H9 (cell line): ENCODE results near the gene GAK. TPM values are rescaled to one million over a fixed set of nuclear protein-coding genes. Genes with fewer than 3 reads are reported as not detected.

Source experiments
- DNase-seq: peaks from one replicate; pipeline ENCODE4 v3.0.0-alpha.2; 2017
- H2AFZ ChIP-seq: one replicate; pipeline ENCODE4 v1.6.1; 2013; ENCODE audit warnings: mild to moderate bottlenecking, low read length, control low read depth, moderate library complexity
- H2AK5ac ChIP-seq: 2 replicates; pipeline ENCODE4 v1.6.1; 2013; ENCODE audit warnings: low read length, control low read depth, mixed read lengths; ENCODE audit not compliant: insufficient read length
- H2BK120ac ChIP-seq: one replicate; pipeline ENCODE4 v1.6.1; 2013; ENCODE audit warnings: low read depth, mild to moderate bottlenecking, low read length, control low read depth, inconsistent platforms; ENCODE audit not compliant: poor library complexity, severe bottlenecking
- H2BK12ac ChIP-seq: 2 replicates; pipeline ENCODE4 v1.6.1; 2013; ENCODE audit warnings: low read length, control low read depth, mixed read lengths, low read depth; ENCODE audit not compliant: insufficient read length
- H2BK15ac ChIP-seq: 2 replicates; pipeline ENCODE4 v1.6.1; 2013; ENCODE audit warnings: low read depth, low read length, control low read depth
- H2BK20ac ChIP-seq: one replicate; pipeline ENCODE4 v1.6.1; 2013; ENCODE audit warnings: low read depth, mild to moderate bottlenecking, low read length, control low read depth, inconsistent platforms; ENCODE audit not compliant: poor library complexity, severe bottlenecking
- H2BK5ac ChIP-seq: 2 replicates; pipeline ENCODE4 v1.6.1; 2013; ENCODE audit warnings: low read length, control low read depth, mixed read lengths; ENCODE audit not compliant: insufficient read length
- H3K14ac ChIP-seq: 2 replicates; pipeline ENCODE4 v1.6.1; 2013; ENCODE audit warnings: low read length, control low read depth; ENCODE audit not compliant: insufficient read depth
- H3K18ac ChIP-seq: 2 replicates; pipeline ENCODE4 v1.6.1; 2013; ENCODE audit warnings: low read depth, mild to moderate bottlenecking, mixed read lengths, low read length, control low read depth; ENCODE audit not compliant: insufficient read length
- H3K23ac ChIP-seq: 2 replicates; pipeline ENCODE4 v1.6.1; 2013; ENCODE audit warnings: low read length, control low read depth, mixed read lengths, low read depth; ENCODE audit not compliant: insufficient read length
- H3K23me2 ChIP-seq: 2 replicates; pipeline ENCODE4 v1.6.1; 2013; ENCODE audit warnings: low read depth, mild to moderate bottlenecking, mixed read lengths, low read length, control low read depth; ENCODE audit not compliant: insufficient read length, poor library complexity, severe bottlenecking
- H3K27ac ChIP-seq: 2 replicates; pipeline ENCODE4 v1.5.1; 2013; ENCODE audit warnings: low read length, control low read depth, mixed read lengths, low read depth; ENCODE audit not compliant: insufficient read length
- H3K27me3 ChIP-seq: 2 replicates; pipeline ENCODE4 v1.6.1; 2013; ENCODE audit warnings: low read length, control low read depth, inconsistent platforms; ENCODE audit not compliant: insufficient read depth
- H3K4ac ChIP-seq: 2 replicates; pipeline ENCODE4 v1.6.1; 2013; ENCODE audit warnings: low read depth, mild to moderate bottlenecking, control low read depth, inconsistent platforms, low read length, moderate library complexity
- H3K4me1 ChIP-seq: 2 replicates; pipeline ENCODE4 v1.6.1; 2013; ENCODE audit warnings: low read length, control low read depth, inconsistent platforms; ENCODE audit not compliant: insufficient read depth
- H3K4me2 ChIP-seq: 2 replicates; pipeline ENCODE4 v1.6.1; 2013; ENCODE audit warnings: low read length, control low read depth, mixed read lengths; ENCODE audit not compliant: insufficient read length, insufficient read depth
- H3K56ac ChIP-seq: 2 replicates; pipeline ENCODE4 v1.6.1; 2013; ENCODE audit warnings: low read depth, mild to moderate bottlenecking, mixed read lengths, low read length, control low read depth; ENCODE audit not compliant: insufficient read length
- H3K79me1 ChIP-seq: 2 replicates; pipeline ENCODE4 v1.6.1; 2013; ENCODE audit warnings: low read depth, mild to moderate bottlenecking, moderate library complexity, low read length, control low read depth, inconsistent platforms; ENCODE audit not compliant: insufficient read depth, poor library complexity, severe bottlenecking
- H3K79me2 ChIP-seq: 2 replicates; pipeline ENCODE4 v1.6.1; 2013; ENCODE audit warnings: low read length, control low read depth, inconsistent platforms; ENCODE audit not compliant: insufficient read depth
- H3K9ac ChIP-seq: 2 replicates; pipeline ENCODE4 v1.6.1; 2013; ENCODE audit warnings: low read length, control low read depth, mixed read lengths; ENCODE audit not compliant: insufficient read length; ENCODE audit errors: extremely low read depth
- H3K9me3 ChIP-seq: one replicate; pipeline ENCODE4 v1.6.1; 2013; ENCODE audit warnings: low read depth, low read length, inconsistent platforms; ENCODE audit not compliant: control insufficient read depth
- H3T11ph ChIP-seq: one replicate; pipeline ENCODE4 v1.6.1; 2013; ENCODE audit warnings: mild to moderate bottlenecking, low read length, control low read depth, inconsistent platforms
- H4K20me1 ChIP-seq: one replicate; pipeline ENCODE4 v1.6.1; 2013; ENCODE audit not compliant: control insufficient read depth, insufficient read length, insufficient read depth
- H4K5ac ChIP-seq: 2 replicates; pipeline ENCODE4 v1.6.1; 2013; ENCODE audit warnings: low read depth, mild to moderate bottlenecking, mixed read lengths, low read length, control low read depth; ENCODE audit not compliant: insufficient read length
- H4K8ac ChIP-seq: replicated peaks from 2 replicates; pipeline ENCODE4 v1.6.1; 2013; ENCODE audit warnings: low read length, control low read depth, mixed read lengths, low read depth; ENCODE audit not compliant: insufficient read length
- H4K91ac ChIP-seq: 2 replicates; pipeline ENCODE4 v1.6.1; 2013; ENCODE audit warnings: low read depth, mild to moderate bottlenecking, moderate library complexity, mixed read lengths, low read length, control low read depth; ENCODE audit not compliant: insufficient read length
- H3K27ac Mint-ChIP-seq, 3 experiments: 2 replicates in 2 of 3; 3 replicates in 1 of 3; pipeline ENCODE4 v1.8.0; 2020 to 2021; ENCODE audit warnings: mixed read lengths in 3 of 3, mild to moderate bottlenecking in 1 of 3, moderate library complexity in 1 of 3
- H3K27me3 Mint-ChIP-seq: 2 replicates; pipeline ENCODE4 v1.8.0; 2021; ENCODE audit warnings: low read depth, mild to moderate bottlenecking, moderate library complexity, mixed read lengths
- H3K36me3 Mint-ChIP-seq, 3 experiments: 2 replicates in 2 of 3; 3 replicates in 1 of 3; pipeline ENCODE4 v1.8.0; 2020 to 2021; ENCODE audit warnings: low read depth in 3 of 3, mixed read lengths in 3 of 3; ENCODE audit not compliant: insufficient read depth in 1 of 3
- H3K4me1 Mint-ChIP-seq, 2 experiments: 2 replicates each; pipeline ENCODE4 v1.8.0; 2020; ENCODE audit warnings: mixed read lengths in 2 of 2
- H3K4me3 Mint-ChIP-seq, 2 experiments: 2 replicates in 1 of 2; 3 replicates in 1 of 2; pipeline ENCODE4 v1.8.0; 2020 to 2021; ENCODE audit warnings: mild to moderate bottlenecking in 2 of 2, mixed read lengths in 2 of 2, moderate library complexity in 1 of 2
- H3K9me3 Mint-ChIP-seq, 2 experiments: 2 replicates in 1 of 2; 3 replicates in 1 of 2; pipeline ENCODE4 v1.8.0; 2020; ENCODE audit warnings: mild to moderate bottlenecking in 2 of 2, mixed read lengths in 2 of 2, moderate library complexity in 1 of 2
- WGBS: extraction: QIAGEN DNeasy Blood & Tissue Kit; methylation state at CpG from one replicate; pipeline ENCODE4 v1.1.7; 2013; ENCODE audit warnings: missing lambda C conversion rate, low lambda C conversion rate, mixed read lengths; ENCODE audit not compliant: insufficient read length; ENCODE audit errors: extremely low coverage; 5-methylcytosine and 5-hydroxymethylcytosine counted together
- total RNA-seq: library from RNA; stranded (reverse); gene quantifications from 2 replicates; pipeline ENCODE4 v1.2.1, GENCODE V29; 2021
- TF ChIP-seq, protein P1 (sequence below): fragments of 200-600 bp; sonication (generic); conservative IDR thresholded peaks from 3 replicates; pipeline ENCODE4 v1.8.0; 2021; ENCODE audit warnings: antibody characterized with exemption, mild to moderate bottlenecking

GAK gene
- total RNA-seq, 1 experiment from 2014 or later = 80.7 TPM

DNA sequence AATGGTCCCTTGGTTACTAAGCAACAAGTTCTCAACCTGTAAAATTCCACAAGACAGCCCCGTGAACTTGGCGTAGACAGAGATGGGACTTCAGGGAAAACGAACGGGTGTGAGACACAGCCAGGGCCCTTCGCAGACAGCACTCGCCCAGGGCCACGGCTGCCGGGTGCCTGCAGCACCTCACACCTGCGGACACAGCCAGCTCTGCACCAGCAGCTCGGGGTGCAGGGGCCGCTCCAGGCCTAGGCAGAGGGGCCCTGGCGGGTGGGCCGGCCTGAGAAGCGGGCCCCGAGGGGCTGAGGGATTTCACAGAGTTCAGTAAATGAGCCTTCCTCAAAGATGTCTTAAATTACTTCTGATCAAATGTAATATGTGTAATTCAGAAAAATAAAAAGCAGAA is 34.0 kb downstream of the GAK start:
- no peaks in the 10 kb centered on the region for H3K27me3 Mint-ChIP-seq
- no peak overlapping the region for H3K23ac ChIP-seq
- no peak overlapping the region for H4K5ac ChIP-seq
- peaks cover 3 to 38% (median 21%) of the 10 kb centered on the region in 3 experiments; a peak in 5 of 7 replicates for H3K36me3 Mint-ChIP-seq
- no peaks in the 10 kb centered on the region for H3K4me1 ChIP-seq
- no peak overlapping the region for H3K9ac ChIP-seq
- H2BK5ac ChIP-seq = no peak overlapping the region
- H3K27me3 ChIP-seq = no peaks in the 10 kb centered on the region
- no peaks in the 10 kb centered on the region for H3K23me2 ChIP-seq
- H3K79me1 ChIP-seq = no peaks in the 10 kb centered on the region
- H3K4me3 Mint-ChIP-seq = no peak overlapping the region
- no peak overlapping the region for H2BK15ac ChIP-seq
- no peak overlapping the region for H3K27ac ChIP-seq
- H4K91ac ChIP-seq = no peak overlapping the region
- H2BK12ac ChIP-seq = no peak overlapping the region
- no peak overlapping the region for H2BK120ac ChIP-seq
- H3K4ac ChIP-seq = no peak overlapping the region
- peaks cover 0 to 3% of the 10 kb centered on the region in 2 experiments; a peak in 2 of 4 replicates for H3K4me1 Mint-ChIP-seq
- WGBS = no CpG with 5 or more reads among the region's 15 CpGs
- H4K8ac ChIP-seq = no peak overlapping the region
- no peak overlapping the region for H3K56ac ChIP-seq
- no peak overlapping the region for H3T11ph ChIP-seq
- H2BK20ac ChIP-seq = no peak overlapping the region
- H3K9me3 ChIP-seq = no peaks in the 10 kb centered on the region
- TF ChIP-seq, protein P1, sequence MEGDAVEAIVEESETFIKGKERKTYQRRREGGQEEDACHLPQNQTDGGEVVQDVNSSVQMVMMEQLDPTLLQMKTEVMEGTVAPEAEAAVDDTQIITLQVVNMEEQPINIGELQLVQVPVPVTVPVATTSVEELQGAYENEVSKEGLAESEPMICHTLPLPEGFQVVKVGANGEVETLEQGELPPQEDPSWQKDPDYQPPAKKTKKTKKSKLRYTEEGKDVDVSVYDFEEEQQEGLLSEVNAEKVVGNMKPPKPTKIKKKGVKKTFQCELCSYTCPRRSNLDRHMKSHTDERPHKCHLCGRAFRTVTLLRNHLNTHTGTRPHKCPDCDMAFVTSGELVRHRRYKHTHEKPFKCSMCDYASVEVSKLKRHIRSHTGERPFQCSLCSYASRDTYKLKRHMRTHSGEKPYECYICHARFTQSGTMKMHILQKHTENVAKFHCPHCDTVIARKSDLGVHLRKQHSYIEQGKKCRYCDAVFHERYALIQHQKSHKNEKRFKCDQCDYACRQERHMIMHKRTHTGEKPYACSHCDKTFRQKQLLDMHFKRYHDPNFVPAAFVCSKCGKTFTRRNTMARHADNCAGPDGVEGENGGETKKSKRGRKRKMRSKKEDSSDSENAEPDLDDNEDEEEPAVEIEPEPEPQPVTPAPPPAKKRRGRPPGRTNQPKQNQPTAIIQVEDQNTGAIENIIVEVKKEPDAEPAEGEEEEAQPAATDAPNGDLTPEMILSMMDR = no peak
- no peaks in the 10 kb centered on the region for H3K79me2 ChIP-seq
- H4K20me1 ChIP-seq = no peaks in the 10 kb centered on the region
- no peaks in the 10 kb centered on the region for H3K9me3 Mint-ChIP-seq
- H3K27ac Mint-ChIP-seq = no peak overlapping the region
- H3K14ac ChIP-seq = no peak overlapping the region
- no peak overlapping the region for H3K18ac ChIP-seq
- H2AFZ ChIP-seq = no peak overlapping the region
- H3K4me2 ChIP-seq = no peak overlapping the region
- no peak for DNase-seq
- H2AK5ac ChIP-seq = no peak overlapping the region
